Prostate gland (tissue), 2 donors: ENCODE results near the gene DNAJB4.

Experiments
- POLR2A ChIP-seq: fragments of 450-650 bp; IDR thresholded peaks from one replicate; pipeline ENCODE4 v1.6.1; 2016; ENCODE audit warnings: antibody characterized with exemption, mild to moderate bottlenecking
- TF ChIP-seq, protein P1 (sequence below), 4 experiments: fragments of 200-600 bp in 2 of 4; fragments of 450-650 bp in 2 of 4; sonication (generic) in 2 of 4; IDR thresholded peaks; 1 replicate in 3 of 4; 2 replicates in 1 of 4; pipeline ENCODE4 v1.5.1; 2016 to 2019; ENCODE audit warnings: antibody characterized with exemption in 4 of 4, mild to moderate bottlenecking in 2 of 4, moderate library complexity in 2 of 4

DNA sequence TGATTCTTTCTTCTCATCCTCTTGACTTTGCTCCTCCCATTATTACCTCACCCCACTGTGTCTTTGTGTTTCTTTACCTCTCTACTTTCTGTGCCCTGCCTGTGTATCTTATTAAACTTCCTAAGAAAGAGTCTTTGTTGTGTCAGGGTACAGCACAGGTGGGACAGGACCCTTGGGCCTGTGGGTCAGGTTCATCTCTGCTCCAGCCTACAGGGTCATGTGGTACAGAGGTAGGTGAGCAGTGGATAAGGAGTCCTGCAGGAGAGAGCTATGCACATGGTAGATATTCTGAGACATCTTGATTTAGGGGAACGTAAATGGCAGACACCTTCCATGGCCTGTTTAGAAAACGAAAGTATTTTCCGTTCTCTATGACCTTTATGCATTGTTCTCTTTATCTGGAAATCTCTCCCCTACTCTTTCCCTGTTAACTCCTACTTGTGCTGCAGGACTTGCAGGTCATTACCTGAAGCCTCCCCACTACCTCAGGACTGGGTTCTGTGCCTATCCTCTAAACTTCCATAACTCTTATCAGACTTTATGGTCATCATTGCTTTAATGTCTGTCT is 50.9 kb downstream of the DNAJB4 start:
- TF ChIP-seq POLR2A, result no peak
- TF ChIP-seq, protein P1, sequence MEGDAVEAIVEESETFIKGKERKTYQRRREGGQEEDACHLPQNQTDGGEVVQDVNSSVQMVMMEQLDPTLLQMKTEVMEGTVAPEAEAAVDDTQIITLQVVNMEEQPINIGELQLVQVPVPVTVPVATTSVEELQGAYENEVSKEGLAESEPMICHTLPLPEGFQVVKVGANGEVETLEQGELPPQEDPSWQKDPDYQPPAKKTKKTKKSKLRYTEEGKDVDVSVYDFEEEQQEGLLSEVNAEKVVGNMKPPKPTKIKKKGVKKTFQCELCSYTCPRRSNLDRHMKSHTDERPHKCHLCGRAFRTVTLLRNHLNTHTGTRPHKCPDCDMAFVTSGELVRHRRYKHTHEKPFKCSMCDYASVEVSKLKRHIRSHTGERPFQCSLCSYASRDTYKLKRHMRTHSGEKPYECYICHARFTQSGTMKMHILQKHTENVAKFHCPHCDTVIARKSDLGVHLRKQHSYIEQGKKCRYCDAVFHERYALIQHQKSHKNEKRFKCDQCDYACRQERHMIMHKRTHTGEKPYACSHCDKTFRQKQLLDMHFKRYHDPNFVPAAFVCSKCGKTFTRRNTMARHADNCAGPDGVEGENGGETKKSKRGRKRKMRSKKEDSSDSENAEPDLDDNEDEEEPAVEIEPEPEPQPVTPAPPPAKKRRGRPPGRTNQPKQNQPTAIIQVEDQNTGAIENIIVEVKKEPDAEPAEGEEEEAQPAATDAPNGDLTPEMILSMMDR (IDR thresholded peaks at IDR 0.05), result no peak
